GM19240 (cell line): Measurements from ENCODE around the gene CEP112.
A peak's percentile ranks its signal among the peaks of the same experiment; 100 is the strongest.
"Not testable (repeated sequence)": the region's sequence is repeated elsewhere in the genome, so short reads cannot be mapped to it uniquely, and the experiment has no call there.

Source experiments
- DNase-seq: peaks from one replicate; pipeline ENCODE4 v3.0.0; 2011; ENCODE audit warnings: low spot score; ENCODE audit not compliant: insufficient read length

The CEP112 gene

DNA sequence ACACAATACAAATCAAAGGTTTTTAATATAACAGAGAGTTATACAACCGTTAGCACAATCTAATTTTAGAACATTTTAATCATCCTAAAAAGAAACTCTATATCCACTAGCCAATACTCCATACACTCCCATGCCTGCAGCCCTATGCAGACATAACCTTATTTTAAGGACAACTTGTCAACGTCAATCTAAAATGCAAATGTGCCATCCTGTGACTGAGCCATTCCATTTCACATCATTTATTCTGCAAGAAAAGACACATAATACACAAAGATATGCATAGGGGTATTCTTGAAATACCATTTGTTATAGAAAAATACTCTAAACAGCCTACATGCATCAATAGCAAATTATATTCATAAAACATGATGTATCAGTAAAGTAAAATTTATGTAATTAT, 106.7 kb downstream of the CEP112 start:
- no peak for DNase-seq

DNA sequence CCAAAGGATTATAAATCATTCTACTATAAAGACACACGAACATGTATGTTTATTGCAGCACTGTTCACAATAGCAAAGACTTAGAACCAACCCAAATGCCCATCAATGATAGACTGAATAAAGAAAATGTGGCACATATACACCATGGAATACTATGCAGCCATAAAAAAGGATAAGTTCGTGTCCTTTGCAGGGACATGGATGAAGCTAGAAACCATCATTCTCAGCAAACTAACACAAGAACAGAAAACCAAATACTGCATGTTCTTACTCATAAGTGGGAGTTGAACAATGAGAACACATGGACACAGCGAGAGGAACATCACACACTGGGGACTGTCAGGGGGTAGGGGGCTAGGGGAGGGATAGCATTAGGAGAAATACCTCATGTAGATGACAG, 111.3 kb downstream of the CEP112 start:
- not testable (repeated sequence) for DNase-seq

DNA sequence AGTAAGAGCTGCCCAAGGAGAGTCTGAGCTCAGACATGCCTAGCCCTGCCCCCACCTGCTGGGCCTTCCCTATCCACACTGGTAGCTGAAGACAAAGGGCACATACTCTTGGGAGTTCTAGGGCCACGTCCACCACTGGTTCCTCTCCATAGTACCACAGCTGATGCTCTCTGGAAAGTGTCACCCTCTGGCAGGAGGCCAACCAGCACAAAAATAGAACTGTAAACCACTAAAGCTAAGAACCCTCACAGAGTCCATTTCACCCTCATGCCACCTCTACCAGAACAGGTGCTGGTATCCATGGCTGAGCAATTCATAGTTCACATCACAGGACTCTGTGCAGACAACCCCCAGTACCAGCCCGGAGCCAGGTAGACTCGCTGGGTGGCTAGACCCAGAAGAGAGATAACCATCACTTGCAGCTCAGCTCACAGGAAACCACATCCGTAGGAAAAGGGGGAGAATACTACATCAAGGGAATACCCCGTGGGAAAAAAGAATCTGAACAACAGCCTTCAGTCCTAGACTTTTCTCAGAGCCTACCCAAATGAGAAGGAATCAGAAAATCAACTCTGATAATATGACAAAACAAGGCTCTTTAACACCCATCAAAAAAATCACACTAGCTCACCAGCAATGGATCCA, 115.3 kb downstream of the CEP112 start:
- no peak for DNase-seq

DNA sequence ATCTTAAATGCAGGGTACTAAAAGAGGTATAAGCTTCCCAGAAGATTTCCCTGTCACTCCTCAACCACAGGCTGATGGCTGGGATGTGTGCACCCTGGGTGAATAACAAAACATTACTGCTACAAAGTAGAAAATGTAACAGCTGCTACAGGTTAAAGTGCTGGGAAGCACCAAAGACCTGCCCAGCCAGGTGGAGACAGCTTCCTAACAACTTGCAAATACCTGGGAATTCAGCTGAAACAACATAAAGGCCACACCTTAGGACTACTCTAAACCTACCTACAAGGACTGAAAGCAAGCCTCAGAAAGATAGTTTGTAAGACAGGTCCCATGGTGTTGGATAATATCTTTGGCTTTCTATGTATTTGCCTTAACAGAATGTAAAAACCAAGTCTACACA, 118.5 kb downstream of the CEP112 start:
- DNase-seq = no peak

DNA sequence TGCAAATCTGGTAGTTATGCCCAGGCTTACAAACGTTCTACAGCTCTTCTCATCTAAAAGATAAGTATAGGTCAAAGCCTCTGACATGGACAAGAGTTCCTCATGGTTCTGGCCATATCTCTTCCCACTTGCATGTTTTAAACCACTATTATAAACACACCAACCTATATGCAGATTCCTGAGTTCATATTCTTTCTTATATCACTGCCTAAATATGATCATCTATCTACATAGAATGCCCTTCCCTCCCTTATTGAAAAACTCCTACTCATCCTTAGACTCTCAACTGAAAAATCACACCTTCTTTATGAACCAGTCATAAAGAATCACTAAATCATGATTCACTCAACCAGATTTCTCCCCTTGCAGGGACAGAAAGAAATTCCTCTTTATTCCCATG, 128.2 kb downstream of the CEP112 start:
- DNase-seq = no peak

DNA sequence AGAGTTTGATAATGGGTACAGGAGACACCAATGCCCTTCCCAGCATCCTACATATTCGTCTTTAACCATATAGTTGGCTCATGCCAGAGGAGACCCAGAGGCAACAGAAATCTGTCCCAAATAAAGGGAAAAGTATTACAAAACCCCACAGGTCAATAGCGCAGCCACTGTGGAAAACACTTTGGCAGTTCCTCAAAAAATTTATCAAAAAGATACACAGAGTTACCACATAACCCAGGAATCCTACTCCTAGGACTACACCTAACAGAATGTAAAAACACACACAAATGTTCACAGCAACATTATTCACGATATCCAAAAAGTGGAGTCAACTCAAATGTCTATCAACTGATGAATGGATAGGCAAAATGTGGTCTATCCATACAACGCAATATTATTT, 135.8 kb downstream of the CEP112 start:
- no peak for DNase-seq

DNA sequence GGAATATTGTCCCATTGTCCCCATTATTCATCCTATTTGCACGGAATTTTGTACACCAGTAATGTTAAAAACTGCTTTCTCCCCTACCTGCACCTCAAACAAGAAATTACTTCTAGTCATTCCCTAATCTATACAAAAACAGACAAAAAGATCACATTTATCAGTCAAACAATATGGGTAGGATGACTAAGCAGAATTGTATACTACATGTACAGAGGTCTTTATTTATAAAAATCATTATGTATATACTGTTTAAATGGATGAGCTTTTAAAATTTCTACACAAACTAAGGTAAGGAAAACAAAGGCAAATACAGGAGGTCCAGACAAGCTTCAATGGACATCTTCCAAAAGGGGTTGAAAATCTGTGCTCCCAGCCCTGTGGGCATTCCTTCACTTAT, 137.7 kb downstream of the CEP112 start:
- no peak for DNase-seq

DNA sequence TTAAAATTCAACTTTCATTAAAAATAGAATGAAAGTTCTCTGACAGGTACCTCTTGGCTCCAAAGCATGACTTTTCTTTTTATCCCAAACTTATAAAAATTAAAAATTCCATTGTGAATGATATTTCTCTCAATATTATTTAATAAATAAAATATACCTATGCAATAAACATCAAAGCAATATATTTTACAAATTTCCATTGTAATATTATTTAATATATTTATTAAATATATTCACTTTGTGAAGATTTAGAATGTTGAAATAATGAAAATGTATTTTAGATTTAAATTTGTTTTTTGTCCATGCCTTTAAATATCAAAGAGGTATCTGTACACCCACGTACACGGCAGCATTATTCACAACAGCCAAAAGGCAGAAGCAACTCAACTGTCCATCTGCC, 147.8 kb downstream of the CEP112 start:
- no peak for DNase-seq

DNA sequence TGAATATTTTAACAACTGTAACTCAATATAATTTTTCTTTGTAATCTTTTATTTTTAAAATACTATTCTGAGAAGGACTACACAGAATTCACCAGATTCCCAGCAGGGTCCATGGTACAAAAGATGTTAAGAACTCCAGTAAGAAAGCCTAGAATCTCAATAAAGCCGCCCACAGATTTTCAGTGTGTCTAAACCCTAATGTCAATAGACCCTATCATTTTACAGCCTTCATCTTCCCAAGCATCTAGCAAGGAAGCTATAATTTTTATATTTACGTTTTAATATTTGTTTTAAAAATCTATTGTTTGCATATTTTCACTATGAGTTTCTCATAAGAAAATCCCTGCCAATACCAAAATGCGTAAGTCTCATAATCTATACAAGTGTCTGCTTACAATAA, 148.5 kb downstream of the CEP112 start:
- DNase-seq = no peak

DNA sequence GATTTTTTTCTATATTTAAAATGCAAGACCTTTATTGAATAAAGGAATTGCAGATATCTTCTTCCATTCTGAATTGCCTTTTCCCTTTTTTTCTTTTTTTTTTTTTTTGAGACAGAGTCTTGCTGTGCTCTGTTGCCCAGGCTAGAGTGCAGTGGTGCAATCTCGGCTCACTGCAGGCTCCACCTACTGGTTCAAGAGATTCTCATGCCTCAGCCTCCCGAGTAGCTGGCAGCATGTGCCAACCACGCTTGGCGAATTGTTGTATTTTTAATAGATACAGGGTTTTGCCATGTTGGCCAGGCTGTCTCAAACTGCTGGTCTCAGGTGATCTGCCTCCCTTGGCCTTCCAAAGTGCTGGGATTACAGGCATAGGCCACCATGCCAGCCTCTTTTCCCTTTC, 151.5 kb downstream of the CEP112 start:
- no peak for DNase-seq

DNA sequence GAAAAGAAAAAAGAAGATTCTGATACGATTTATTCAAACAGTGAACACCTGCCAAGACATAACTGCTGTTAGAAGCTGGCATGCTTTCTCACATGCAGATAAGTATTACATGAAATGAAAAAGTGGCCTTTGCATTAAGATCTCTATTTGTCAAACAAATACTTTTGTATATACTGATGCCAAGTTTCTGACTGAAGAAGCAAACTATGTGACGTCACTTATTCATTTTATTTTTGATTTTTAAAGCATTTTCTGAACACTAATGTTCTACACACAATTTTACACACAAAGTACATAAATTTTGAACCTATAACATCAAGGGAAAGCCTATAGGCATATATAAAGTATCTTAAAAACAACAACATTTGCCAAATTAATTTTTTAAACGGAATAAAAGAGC, 153.8 kb downstream of the CEP112 start:
- no peak for DNase-seq

DNA sequence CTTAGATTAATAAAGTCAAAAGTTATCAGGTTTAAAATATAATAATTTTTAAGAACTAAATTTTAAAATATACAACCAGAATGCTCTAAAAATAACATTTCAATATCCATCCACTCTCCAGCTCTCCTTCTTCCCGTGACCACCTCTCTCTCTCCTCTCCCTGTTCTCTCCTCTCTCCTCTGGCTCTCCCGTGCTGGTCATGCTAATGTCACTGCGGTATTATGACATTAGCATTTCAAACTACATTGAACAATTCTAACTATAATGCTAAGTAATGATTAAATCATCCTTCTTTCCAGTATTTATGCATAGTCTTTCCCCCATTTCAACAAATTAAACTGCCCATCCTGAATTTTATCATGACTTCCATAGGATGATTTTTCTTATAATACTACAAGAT, 154.7 kb downstream of the CEP112 start:
- no peak for DNase-seq

DNA sequence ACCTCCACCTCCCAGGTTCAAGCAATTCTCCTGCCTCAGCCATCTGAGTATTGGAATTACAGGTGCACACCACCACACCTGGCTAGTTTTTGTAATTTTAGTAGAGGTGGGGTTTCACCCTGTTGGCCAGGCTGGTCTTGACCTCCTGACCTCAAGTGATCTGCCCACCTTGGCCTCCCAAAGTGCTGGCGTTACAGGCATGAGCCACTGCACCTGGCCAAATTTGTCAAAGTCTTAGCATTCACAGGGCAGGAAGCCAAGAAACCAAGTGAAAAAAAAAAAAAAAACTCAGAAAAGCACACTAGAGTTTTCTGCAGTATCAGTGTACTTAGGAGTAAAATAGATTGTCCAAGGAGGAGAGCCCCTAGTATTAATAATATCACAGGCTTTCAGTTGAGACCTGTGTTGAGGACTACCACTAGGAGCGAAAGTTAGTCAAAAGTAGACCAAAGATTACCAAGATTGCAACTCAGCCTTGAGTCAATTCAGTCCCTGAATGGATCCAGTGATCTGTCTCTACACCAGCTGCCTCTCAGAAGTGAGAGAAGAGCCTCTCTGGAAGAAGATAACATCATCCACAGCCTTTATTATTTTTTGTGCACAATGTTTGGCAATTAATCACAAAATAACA, 159.7 kb downstream of the CEP112 start:
- peak; percentile 6 for DNase-seq

DNA sequence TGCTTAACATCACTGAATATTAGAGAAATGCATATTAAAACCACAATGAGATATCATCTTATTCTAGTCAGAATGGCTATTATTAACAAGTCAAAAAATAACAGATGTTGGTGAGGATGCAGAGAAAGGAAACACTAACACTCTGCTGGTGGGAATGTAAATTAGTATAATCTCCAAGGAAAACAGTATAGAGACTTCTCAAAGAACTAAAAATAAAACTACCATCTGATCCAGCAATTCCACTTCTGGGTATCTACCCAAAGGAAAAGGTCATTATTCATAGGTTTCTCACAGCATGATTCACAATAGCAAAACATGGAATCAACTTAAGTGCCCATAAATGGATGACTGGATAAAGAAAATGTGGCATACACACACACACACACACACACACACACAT, 166.4 kb downstream of the CEP112 start:
- no peak for DNase-seq

DNA sequence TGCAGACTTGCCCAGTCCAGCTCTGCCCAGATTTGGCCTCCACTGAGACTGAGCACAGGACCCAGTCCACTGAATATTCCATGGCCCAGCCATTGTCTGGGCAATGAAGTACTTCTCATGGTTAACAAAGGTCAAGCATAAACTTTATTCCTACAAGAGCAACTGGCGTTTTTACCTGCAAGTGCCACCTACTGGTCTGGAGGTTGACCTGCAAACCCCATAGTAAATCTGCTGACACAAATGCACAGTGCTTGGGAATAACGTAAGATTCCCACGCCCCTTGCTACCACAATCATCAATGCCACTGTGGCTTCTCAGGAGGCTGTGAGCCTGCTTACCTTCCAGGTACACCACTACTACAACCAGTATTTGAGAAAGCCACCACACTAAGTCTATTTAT, 170.2 kb downstream of the CEP112 start:
- DNase-seq = no peak

DNA sequence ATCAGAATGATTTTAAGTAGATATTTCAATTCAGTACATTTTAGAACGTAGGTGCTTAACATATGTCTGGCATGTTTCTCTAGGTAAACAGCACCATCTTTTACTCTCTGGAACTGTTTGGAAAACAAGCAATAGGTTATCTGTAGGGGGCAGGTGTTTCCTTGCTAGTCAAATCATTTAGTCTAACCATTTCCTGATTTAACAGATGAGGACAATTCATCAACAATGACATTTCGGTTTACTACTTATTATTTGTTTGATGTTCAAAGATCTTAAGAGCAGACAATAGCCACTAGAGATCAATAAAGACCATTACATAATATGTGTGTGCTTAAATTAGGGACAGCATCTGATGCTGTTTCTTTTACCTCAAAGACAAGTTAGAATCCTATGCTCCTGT, 173.1 kb downstream of the CEP112 start:
- no peak for DNase-seq

DNA sequence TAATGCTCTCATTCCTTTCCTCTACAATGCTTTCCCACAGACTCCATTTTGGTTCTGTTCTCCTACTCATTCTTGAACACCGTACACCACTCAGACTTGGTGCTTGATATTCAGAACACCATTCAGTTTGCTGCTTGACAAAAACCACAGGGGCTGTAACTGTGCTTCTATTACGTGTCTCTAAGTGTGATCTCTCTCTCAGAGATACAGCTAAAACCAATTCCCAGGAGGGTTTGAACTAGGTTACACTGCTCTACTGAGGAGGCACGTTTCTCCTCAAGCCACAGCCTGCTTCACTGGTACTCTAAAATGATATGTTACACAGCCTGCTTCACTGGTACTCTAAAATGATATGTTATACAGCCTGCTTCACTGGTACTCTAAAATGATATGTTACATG, 175.7 kb downstream of the CEP112 start:
- no peak for DNase-seq

DNA sequence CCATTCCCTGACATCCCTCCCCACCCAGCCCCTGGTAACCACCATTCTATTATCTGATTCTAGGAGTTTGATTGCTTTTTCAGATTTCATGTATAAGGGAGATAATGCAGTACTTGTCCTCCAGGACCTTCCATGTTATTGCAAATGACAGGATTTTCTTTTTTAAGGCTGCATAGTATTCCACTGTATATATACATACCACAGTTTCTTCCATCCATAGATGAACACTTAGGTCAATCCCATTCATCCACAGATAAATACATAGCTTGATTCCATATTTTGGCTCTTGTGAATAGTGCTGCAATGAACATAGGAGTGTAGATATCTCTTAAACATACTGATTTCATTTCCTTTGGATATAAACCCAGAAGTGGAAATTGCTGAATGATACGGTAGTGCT, 183.3 kb downstream of the CEP112 start:
- no peak for DNase-seq

DNA sequence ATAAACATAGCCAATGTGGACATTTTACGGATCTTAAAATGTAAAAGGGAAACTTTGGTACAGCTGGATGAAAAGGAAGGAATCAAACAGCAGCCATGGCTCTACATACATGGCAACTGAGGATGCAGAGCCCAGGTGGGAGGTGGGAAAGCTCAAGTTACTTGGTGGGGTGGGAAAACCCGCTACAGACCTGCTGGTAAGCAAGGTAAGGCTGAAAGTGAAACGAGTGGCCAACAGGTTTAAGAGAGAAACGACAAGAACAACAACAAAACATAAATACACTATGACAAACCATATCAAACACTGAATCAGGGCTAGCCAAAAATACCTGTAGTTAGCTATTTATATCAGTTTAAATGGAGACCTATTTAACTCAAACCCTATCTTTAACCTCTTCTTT, 185.3 kb downstream of the CEP112 start:
- DNase-seq = no peak

DNA sequence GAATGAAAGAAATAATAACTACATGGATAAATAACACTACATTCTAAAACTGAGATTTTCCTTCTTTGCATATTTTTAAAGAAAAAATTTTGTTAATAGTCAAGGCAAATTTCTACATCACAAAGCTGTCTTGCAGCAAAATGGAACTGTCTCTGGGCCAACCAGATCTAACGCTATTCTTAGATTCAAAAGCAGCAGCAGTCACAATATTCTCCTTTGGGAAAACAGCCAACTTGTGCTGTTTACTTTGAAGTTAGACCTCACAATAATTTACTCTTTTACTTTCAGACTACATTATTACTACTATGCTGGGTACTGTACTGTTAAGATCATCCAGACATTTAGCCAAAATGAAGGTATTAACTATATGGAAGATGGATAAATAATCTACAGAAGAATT, 189.1 kb downstream of the CEP112 start:
- DNase-seq = no peak

DNA sequence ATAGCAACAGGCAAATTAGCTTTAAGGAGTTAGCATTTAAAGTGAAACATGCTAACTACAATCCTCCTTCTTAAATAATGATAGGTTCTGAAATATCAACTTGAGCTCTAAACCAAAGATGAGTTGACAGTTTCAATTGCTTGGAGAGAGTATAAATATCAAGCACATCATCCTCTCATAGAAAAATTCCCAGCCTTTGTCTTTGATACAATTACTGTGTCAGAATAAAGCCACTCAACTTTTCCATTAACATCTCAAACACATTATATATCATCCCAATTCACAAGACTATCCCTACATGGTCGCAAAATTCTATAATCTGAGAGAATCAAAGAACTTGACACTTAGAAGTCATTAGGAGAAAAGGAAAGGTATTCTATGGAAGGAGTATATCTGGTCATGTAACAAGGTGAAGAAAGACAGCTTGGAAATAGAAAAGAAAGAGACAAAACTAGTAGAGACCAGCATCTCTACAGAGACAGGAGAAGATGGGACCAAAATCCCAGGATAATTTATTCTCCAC, 189.8 kb downstream of the CEP112 start:
- DNase-seq = no peak

DNA sequence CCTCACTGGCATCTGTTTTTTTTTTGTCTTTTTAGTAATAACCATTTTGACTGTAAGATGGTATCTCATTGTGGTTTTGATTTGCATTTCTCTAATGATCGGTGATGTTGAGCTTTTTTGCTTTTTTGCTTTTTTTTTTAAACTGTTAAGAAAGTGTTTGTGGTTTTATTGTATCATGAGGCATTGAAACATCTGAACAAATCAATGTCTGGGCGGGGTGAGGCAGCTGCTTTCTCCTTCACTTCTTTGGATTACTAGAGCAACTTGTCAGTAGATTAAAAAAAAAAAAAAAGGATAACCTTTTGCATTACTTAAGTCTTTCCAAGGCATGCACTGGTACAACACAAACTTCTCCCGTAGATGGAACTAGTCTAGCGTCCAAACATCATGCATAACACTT, 191.7 kb downstream of the CEP112 start:
- DNase-seq = no peak

DNA sequence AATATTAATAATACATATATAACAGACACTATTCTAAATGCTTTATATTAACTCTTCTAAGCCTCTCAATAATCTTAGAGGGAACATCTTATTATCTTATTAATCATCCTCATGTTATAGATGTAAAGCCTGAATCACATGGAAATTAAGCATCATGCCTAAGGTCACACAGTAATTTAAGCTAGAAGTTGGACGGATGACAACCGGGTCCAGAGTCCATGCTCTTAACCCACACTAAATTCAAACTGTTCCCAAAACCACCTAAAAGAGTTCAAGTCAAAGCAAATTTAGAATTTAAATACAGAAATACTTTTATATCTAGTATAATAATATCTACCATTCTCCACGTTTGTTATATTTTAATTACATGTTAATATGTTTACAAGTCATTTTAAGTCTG, 193.3 kb downstream of the CEP112 start:
- no peak for DNase-seq
